Gastrocnemius medialis (tissue), 4 donors: Measurements from ENCODE around the gene IGSF21. TPM values are rescaled to one million over a fixed set of nuclear protein-coding genes. Genes with fewer than 3 reads are reported as not detected.

Experiments
- ATAC-seq, 2 donors: fragments of 150-250 bp; one replicate each; pipeline ENCODE4 v1.9.1; 2016
- DNase-seq, 2 donors: peaks; one replicate each; pipeline ENCODE4 v3.0.0-alpha.2; 2019
- H3K27ac ChIP-seq, 4 donors: fragments of 200-600 bp; sonication (generic); 1 replicate in 1 of 4; 2 replicates in 3 of 4; pipeline ENCODE4 v1.5.1; 2016 to 2018; ENCODE audit warnings: mild to moderate bottlenecking in 2 of 4, moderate library complexity in 1 of 4
- H3K27me3 ChIP-seq, 3 donors: fragments of 200-600 bp; sonication (generic) in 2 of 3; 1 replicate in 1 of 3; 2 replicates in 2 of 3; pipeline versions ENCODE4 v1.5.1 to v1.6.0; 2016 to 2019; ENCODE audit warnings: mild to moderate bottlenecking in 1 of 3, moderate library complexity in 1 of 3
- H3K36me3 ChIP-seq, 2 donors: fragments of 200-600 bp; sonication (generic) in 1 of 2; one replicate each; pipeline ENCODE4 v1.5.1; 2017 to 2018
- H3K4me1 ChIP-seq, 2 donors: fragments of 200-600 bp; sonication (generic) in 1 of 2; one replicate each; pipeline ENCODE4 v1.5.1; 2016 to 2017; ENCODE audit warnings: mild to moderate bottlenecking in 2 of 2
- H3K4me3 ChIP-seq, 4 donors: fragments of 200-600 bp; sonication (generic) in 3 of 4; 1 replicate in 1 of 4; 2 replicates in 3 of 4; pipeline ENCODE4 v1.5.1; 2016 to 2019; ENCODE audit warnings: mild to moderate bottlenecking in 2 of 4
- H3K9me3 ChIP-seq, 3 donors: fragments of 200-600 bp; sonication (generic) in 2 of 3; 1 replicate in 1 of 3; 2 replicates in 2 of 3; pipeline ENCODE4 v1.5.1; 2016 to 2019
- POLR2A ChIP-seq, 2 donors: fragments of 450-650 bp; IDR thresholded peaks; one replicate each; pipeline ENCODE4 v1.6.1; 2017; ENCODE audit warnings: antibody characterized with exemption in 2 of 2, mild to moderate bottlenecking in 2 of 2, moderate library complexity in 2 of 2
- in situ Hi-C, 4 donors: fragments of 200-750 bp; cut with MboI; loops; one replicate each; pipeline versions ENCODE4 v1.15.0 to v1.8.0; 2017; ENCODE audit warnings: low sequenced_read_pairs in 4 of 4
- intact Hi-C: fragments of 100-400 bp; cut with DNase I; formaldehyde crosslinking; loops from one replicate; pipeline ENCODE4 v1.15.1; 2023; ENCODE audit warnings: low total_unique reads
- total RNA-seq, 4 donors: library from RNA; depleted of rRNA; stranded (reverse); fragments of >200 nt; gene quantifications; one replicate each; pipeline versions ENCODE4 v1.1.0 to v1.2.3, GENCODE V29; 2016
- TF ChIP-seq, protein P1 (sequence below), 5 experiments: fragments of 450-650 bp in 3 of 5; fragments of 200-600 bp in 2 of 5; sonication (generic) in 2 of 5; IDR thresholded peaks in 4 of 5; conservative IDR thresholded peaks in 1 of 5; 1 replicate in 4 of 5; 2 replicates in 1 of 5; pipeline ENCODE4 v1.5.1; 2016 to 2019; ENCODE audit warnings: antibody characterized with exemption in 5 of 5, mild to moderate bottlenecking in 3 of 5, moderate library complexity in 3 of 5

IGSF21 gene
- total RNA-seq, 4 donors from 2014 or later: 0.32 to 0.66 (median 0.53) TPM

DNA sequence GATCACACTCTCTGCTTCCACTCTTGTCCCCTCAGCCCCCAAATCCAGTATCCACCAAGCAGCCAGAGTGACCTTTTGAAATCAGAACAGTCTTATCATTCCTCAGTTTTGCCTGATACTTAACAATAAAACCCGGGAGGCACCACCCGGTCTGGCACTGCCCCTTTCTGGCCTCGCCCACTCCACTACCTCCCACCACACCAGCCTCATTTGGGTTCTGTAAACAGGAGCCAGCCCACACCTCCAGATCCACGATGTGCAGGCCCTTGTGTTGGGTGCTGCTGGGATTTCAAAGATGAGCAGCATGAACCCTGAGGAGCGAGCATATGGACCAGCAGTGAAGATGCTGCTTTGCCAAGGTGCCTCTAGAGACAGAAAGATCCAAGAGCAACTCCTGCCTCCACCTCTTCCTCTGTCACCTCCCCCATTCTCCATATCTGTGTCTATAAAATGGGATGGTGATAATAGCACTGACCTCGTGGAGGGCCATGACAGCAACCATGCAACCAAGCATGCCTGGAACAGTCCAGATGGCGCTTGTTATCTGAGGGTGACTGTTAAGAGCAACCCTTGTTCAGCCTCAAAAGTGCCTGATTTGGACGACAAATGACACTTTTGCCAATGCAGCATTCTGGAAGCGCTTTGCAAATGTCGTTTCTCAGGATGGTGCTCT lies 136.0 kb downstream of the IGSF21 start:
- intact Hi-C loops: no loop called here
- DNase-seq: no peak
- Histone ChIP-seq H3K4me3 (no peak overlapping the region), H3K27ac (no peak overlapping the region), H3K27me3 (peaks cover 0 to 7% (median 2%) of the 10 kb centered on the region in 3 donors), H3K9me3 (no peaks in the 10 kb centered on the region), H3K4me1 (no peaks in the 10 kb centered on the region), H3K36me3 (no peaks in the 10 kb centered on the region)
- in situ Hi-C loops: no loop called here
- no peak for TF ChIP-seq POLR2A (IDR thresholded peaks at IDR 0.05)
- TF ChIP-seq, protein P1, sequence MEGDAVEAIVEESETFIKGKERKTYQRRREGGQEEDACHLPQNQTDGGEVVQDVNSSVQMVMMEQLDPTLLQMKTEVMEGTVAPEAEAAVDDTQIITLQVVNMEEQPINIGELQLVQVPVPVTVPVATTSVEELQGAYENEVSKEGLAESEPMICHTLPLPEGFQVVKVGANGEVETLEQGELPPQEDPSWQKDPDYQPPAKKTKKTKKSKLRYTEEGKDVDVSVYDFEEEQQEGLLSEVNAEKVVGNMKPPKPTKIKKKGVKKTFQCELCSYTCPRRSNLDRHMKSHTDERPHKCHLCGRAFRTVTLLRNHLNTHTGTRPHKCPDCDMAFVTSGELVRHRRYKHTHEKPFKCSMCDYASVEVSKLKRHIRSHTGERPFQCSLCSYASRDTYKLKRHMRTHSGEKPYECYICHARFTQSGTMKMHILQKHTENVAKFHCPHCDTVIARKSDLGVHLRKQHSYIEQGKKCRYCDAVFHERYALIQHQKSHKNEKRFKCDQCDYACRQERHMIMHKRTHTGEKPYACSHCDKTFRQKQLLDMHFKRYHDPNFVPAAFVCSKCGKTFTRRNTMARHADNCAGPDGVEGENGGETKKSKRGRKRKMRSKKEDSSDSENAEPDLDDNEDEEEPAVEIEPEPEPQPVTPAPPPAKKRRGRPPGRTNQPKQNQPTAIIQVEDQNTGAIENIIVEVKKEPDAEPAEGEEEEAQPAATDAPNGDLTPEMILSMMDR (IDR thresholded peaks at IDR 0.05 in 4 of 5, conservative IDR thresholded peaks at IDR 0.05 in 1 of 5): no peak
- no peak for ATAC-seq

DNA sequence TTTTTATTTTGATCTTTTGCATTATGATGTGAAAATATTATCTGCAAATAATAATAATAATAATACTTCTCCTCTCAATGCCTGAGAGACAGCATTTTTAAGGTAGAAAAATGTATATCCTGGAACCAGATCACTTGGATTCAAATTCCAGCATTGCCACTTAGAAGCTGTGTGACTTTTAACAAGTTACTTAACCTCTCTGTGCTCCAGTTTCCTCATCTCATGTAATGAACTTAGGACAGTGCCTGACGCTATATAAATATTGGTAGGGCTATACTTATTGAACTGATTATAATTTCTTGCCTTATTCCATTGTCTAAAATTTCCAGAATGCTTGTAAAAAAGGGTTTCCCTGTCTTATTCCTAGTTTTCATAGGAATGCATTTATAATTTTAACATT lies 137.2 kb downstream of the IGSF21 start:
- intact Hi-C loops (no loop called here), in situ Hi-C loops (no loop called here)
- Histone ChIP-seq H3K36me3 (no peaks in the 10 kb centered on the region), H3K27me3 (peaks cover 0 to 7% (median 2%) of the 10 kb centered on the region in 3 donors), H3K4me3 (no peak overlapping the region), H3K4me1 (no peaks in the 10 kb centered on the region), H3K9me3 (no peaks in the 10 kb centered on the region), H3K27ac (no peak overlapping the region)
- ATAC-seq (no peak), DNase-seq (no peak)
- no peak for TF ChIP-seq POLR2A (IDR thresholded peaks at IDR 0.05)

DNA sequence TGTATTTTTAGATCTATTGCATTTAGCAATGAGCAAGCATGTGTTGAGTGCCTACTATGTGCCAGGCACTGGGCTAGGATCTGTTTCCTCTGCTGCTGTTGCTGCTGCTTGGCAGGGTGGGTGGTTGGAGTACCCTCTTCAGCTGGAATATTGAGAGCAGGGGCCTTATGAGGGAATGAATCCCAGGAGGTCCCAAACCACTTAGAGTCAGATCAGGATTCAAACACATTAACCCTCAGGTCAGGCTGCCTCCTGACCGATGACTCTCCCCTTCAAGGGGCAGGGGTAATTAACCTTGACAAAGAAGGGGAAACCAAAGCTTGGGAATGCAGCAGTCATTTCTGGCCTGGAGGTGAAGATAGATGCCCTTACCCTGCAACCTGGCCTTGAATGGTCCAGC lies 138.0 kb downstream of the IGSF21 start:
- Histone ChIP-seq H3K4me3 (no peak overlapping the region), H3K27ac (no peak overlapping the region), H3K27me3 (peaks cover 0 to 3% (median 2%) of the 10 kb centered on the region in 3 donors), H3K36me3 (no peaks in the 10 kb centered on the region), H3K9me3 (no peaks in the 10 kb centered on the region), H3K4me1 (no peaks in the 10 kb centered on the region)
- intact Hi-C loops: no loop called here
- ATAC-seq: no peak
- no peak for DNase-seq
- in situ Hi-C loops: no loop called here
- TF ChIP-seq POLR2A (IDR thresholded peaks at IDR 0.05): no peak
- TF ChIP-seq, protein P1 (IDR thresholded peaks at IDR 0.05 in 4 of 5, conservative IDR thresholded peaks at IDR 0.05 in 1 of 5): no peak

DNA sequence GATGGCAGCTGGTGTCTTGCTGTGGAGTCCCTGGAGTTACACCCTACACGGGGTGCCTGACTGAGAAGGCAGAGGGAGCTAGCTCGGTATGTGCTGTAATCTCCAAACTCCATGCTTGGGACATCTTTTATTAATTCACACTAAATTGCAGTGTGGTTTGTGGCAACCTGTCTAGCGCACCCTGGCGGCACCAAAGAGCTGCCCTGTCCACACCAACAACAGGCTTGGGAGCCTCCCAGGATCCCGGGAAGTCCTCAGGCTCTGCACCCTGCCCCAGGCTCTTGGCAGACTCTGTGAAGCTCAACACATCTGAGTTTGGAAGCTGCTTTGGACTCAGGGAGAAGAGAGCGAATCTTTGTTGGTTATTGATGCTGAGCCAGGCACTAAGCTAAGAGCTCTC lies 138.9 kb downstream of the IGSF21 start:
- DNase-seq: no peak
- no peak overlapping the region for H3K27ac ChIP-seq
- no peaks in the 10 kb centered on the region for H3K36me3 ChIP-seq
- TF ChIP-seq, protein P1 (IDR thresholded peaks at IDR 0.05 in 4 of 5, conservative IDR thresholded peaks at IDR 0.05 in 1 of 5): no peak
- TF ChIP-seq POLR2A (IDR thresholded peaks at IDR 0.05): no peak
- ATAC-seq: no peak
- peaks cover 0 to 4% (median 2%) of the 10 kb centered on the region in 3 donors for H3K27me3 ChIP-seq
- in situ Hi-C loops (no loop called here), intact Hi-C loops (no loop called here)
- H3K9me3 ChIP-seq: no peaks in the 10 kb centered on the region
- H3K4me1 ChIP-seq: no peaks in the 10 kb centered on the region
- H3K4me3 ChIP-seq: no peak overlapping the region

DNA sequence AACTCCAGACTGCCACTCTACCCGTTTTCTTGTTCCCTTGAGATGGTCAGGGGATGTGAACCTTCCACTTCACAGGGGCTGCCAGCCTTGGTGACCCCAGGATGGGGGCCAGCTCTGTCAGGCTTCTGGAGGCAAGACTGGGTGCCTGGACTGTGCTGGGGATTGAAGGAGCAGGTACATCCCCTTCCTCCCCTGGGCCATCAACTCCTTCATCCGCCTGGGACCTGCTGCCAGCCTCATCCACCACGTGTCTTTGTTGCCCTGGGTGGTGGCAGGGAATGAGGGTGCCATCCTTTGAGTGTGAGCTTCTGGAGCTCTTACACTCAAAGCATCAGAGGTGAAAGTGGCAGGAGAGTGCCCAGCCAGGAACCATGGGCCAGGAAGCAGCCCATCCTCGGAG lies 139.6 kb downstream of the IGSF21 start:
- DNase-seq (no peak), ATAC-seq (no peak)
- Histone ChIP-seq H3K27me3 (peaks cover 0 to 6% (median 2%) of the 10 kb centered on the region in 3 donors), H3K9me3 (no peaks in the 10 kb centered on the region), H3K27ac (no peak overlapping the region), H3K4me3 (no peak overlapping the region), H3K4me1 (no peaks in the 10 kb centered on the region), H3K36me3 (no peaks in the 10 kb centered on the region)
- TF ChIP-seq POLR2A (IDR thresholded peaks at IDR 0.05): no peak
- TF ChIP-seq, protein P1 (IDR thresholded peaks at IDR 0.05 in 4 of 5, conservative IDR thresholded peaks at IDR 0.05 in 1 of 5): no peak
- in situ Hi-C loops: no loop called here
- intact Hi-C loops: no loop called here
